Psoas muscle (tissue), 8 donors: Measurements from ENCODE around the gene SIK2. TPM values are rescaled to one million over a fixed set of nuclear protein-coding genes. Genes with fewer than 3 reads are reported as not detected.
A peak's percentile ranks its signal among the peaks of the same experiment; 100 is the strongest.

Experiments
- ATAC-seq, 4 donors: fragments of 200-7000 bp; cut with Tn5 transposase; one replicate each; pipeline ENCODE4 v1.9.1; 2020; ENCODE audit warnings: moderate library complexity in 3 of 4, mild to moderate bottlenecking in 2 of 4
- DNase-seq, 2 donors: peaks; one replicate each; pipeline ENCODE4 v3.0.0-alpha.2; 2020
- H3K27ac ChIP-seq: fragments of 200-600 bp; one replicate; pipeline ENCODE4 v1.8.0; 2022
- H3K27me3 ChIP-seq, 3 donors: fragments of 200-600 bp in 1 of 3; one replicate each; pipeline versions ENCODE4 v1.6.1 to v1.8.0; 2013 to 2022; ENCODE audit warnings: low read length in 2 of 3, mild to moderate bottlenecking in 2 of 3, moderate library complexity in 1 of 3; ENCODE audit not compliant: insufficient read depth in 3 of 3
- H3K36me3 ChIP-seq, 2 donors: fragments of 200-600 bp in 1 of 2; one replicate each; pipeline versions ENCODE4 v1.6.1 to v1.8.0; 2013 to 2022; ENCODE audit warnings: low read depth in 1 of 2, mild to moderate bottlenecking in 1 of 2, moderate library complexity in 1 of 2; ENCODE audit not compliant: insufficient read depth in 1 of 2
- H3K4me1 ChIP-seq: fragments of 200-600 bp; one replicate; pipeline ENCODE4 v1.8.0; 2022
- H3K4me3 ChIP-seq: fragments of 200-600 bp; one replicate; pipeline ENCODE4 v1.8.0; 2022; ENCODE audit warnings: mild to moderate bottlenecking
- H3K9me3 ChIP-seq: fragments of 200-600 bp; one replicate; pipeline ENCODE4 v1.8.0; 2022
- WGBS, 3 donors: extraction: QIAGEN DNeasy Blood & Tissue Kit; methylation state at CpG; one replicate each; pipeline versions ENCODE4 v1.1.6 to v1.1.7; 2013; 5-methylcytosine and 5-hydroxymethylcytosine counted together
- intact Hi-C, 2 donors: fragments of 100-400 bp; cut with DNase I; formaldehyde crosslinking; loops; one replicate each; pipeline versions ENCODE4 v1.11.0 to v1.14.2; 2022
- polyA plus RNA-seq, 3 donors: library from polyadenylated mRNA; stranded (reverse); fragments of 200-250 nt; gene quantifications; one replicate each; pipeline ENCODE4 v1.2.3, GENCODE V29; 2013
- total RNA-seq, 4 donors: library from RNA; stranded (reverse); fragmentation: NEBNext Ultra II Directional in 2 of 4; extraction: Animal tissue kit (Norgen Biotek cat#: 25700) in 2 of 4; gene quantifications; one replicate each; pipeline versions ENCODE4 v1.2.1 to v1.2.4, GENCODE V29; 2021 to 2023
- TF ChIP-seq, protein P1 (sequence below): fragments of 200-600 bp; IDR thresholded peaks from one replicate; pipeline ENCODE4 v1.8.0; 2022; ENCODE audit warnings: antibody characterized with exemption
- donor health status: healthy with polysubstance abuse.
- donor health status: DM: no; HTN: no; CAD: no; lungs with moderate emphysema.
- donor health status: Bipolar disorder and iron deficiency.
- donor health status: healthy.
- donor health status: DM: yes; HTN: yes; CAD: no.
- donor health status: DM: no; HTN: no; CAD: no.
- donor health status: DM: no; HTN: no; CAD: no.
- donor health status: DM: yes; HTN: yes; CAD: no.

SIK2 gene
- total and polyA plus RNA-seq, 7 donors, result 9.0 to 69.6 (median 30.4) TPM

DNA sequence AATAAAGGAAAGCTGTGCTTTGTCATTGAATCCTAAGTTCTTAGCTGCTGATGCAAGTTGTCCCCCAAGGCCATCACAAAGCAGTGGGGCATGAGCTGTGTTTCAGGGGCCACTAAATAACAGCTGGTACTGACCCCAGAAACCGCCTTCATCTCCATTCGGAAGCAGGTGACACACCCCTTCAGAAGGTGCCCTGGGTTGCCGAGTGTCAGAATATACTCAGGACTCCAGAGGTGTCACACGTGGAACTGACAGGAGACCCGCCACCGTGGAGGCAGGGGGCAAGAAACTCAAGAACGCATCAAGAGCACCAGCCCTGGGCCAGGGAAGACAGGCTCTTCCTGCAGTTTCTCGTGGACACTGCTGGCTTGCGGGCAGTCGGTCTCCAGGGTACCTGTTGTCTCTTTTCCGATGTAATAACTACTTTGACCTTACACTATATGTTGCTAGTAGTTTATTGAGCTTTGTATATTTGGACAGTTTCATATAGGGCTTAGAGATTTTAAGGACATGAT is 122.4 kb downstream of the SIK2 start:
- H3K27me3 ChIP-seq, result no peaks in the 10 kb centered on the region
- no peaks in the 10 kb centered on the region for H3K9me3 ChIP-seq
- H3K4me3 ChIP-seq, result no peak overlapping the region
- ATAC-seq, result peak in 1 of 4 donors; percentile 1
- peak in 1 of 2 donors; percentile 23 for DNase-seq
- intact Hi-C loops, result no loop called here
- WGBS, 3 donors, result 88 to 93% (median 90%) methylated on average over 11 of the region's 11 CpGs
- H3K27ac ChIP-seq, result no peak overlapping the region
- H3K36me3 ChIP-seq, result peaks cover 5 to 83% of the 10 kb centered on the region in 2 donors
- H3K4me1 ChIP-seq, result peaks cover 14% of the 10 kb centered on the region
- TF ChIP-seq, protein P1, sequence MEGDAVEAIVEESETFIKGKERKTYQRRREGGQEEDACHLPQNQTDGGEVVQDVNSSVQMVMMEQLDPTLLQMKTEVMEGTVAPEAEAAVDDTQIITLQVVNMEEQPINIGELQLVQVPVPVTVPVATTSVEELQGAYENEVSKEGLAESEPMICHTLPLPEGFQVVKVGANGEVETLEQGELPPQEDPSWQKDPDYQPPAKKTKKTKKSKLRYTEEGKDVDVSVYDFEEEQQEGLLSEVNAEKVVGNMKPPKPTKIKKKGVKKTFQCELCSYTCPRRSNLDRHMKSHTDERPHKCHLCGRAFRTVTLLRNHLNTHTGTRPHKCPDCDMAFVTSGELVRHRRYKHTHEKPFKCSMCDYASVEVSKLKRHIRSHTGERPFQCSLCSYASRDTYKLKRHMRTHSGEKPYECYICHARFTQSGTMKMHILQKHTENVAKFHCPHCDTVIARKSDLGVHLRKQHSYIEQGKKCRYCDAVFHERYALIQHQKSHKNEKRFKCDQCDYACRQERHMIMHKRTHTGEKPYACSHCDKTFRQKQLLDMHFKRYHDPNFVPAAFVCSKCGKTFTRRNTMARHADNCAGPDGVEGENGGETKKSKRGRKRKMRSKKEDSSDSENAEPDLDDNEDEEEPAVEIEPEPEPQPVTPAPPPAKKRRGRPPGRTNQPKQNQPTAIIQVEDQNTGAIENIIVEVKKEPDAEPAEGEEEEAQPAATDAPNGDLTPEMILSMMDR, result no peak

DNA sequence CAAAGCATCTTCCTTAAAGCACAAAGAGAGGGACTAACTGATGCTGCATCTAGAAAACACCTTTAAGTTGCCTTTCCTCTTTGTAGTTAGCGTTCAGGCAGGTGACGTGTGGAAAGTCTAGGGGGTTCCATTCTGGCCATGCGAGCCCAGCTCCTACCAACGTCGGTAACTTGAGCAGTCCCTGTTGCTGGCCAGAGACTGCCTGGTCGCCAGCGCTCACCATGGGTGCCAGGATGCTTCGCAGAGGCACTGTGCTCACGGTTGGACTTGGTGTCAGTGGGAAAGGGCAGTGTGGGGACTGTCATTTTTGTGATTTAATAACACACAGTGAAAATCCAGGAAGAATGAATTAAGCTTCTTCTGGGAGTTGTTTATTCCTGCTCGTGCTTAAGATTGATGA is 123.4 kb downstream of the SIK2 start:
- intact Hi-C loops, result no loop called here
- H3K4me3 ChIP-seq, result no peak overlapping the region
- ATAC-seq (peak; percentile 74 to 90 (median 83)), DNase-seq (peak; percentile 47 to 82)
- WGBS, 3 donors, result 26 to 57% (median 39%) methylated on average over 10 of the region's 10 CpGs
- H3K27ac ChIP-seq, result peak overlapping the region; percentile 65
- H3K9me3 ChIP-seq, result no peaks in the 10 kb centered on the region
- peaks cover 23% of the 10 kb centered on the region for H3K4me1 ChIP-seq
- TF ChIP-seq, protein P1, result no peak
- H3K36me3 ChIP-seq, result peaks cover 5 to 73% of the 10 kb centered on the region in 2 donors
- no peaks in the 10 kb centered on the region for H3K27me3 ChIP-seq

DNA sequence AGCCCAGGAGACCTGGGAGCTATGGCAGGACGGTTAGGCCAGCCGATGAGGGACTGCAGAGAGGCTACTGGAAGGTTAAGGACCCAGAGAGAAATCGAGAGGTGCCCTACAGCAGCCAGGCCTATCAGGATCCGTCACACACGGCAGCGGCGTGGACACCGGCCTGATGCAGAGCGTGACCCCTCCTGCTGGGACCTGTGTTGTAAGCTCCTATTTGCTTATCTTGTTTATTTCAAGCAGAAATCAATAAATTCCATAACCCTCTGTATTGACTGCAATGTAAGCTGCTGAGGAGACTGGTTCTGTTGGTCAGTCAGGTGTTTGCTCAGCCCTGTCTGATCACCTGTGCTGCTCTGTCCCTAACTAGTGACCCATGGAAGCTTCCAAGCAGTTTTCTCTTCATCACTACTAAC is 124.1 kb downstream of the SIK2 start:
- intact Hi-C loops, result no loop called here
- no peak for ATAC-seq
- H3K27ac ChIP-seq, result peak overlapping the region; percentile 65
- peaks cover 30% of the 10 kb centered on the region for H3K4me1 ChIP-seq
- no peaks in the 10 kb centered on the region for H3K9me3 ChIP-seq
- WGBS, 3 donors, result 82 to 95% (median 87%) methylated on average over 9 of the region's 9 CpGs
- no peak overlapping the region for H3K4me3 ChIP-seq
- TF ChIP-seq, protein P1, result no peak
- no peaks in the 10 kb centered on the region for H3K27me3 ChIP-seq
- DNase-seq, result peak in 1 of 2 donors; percentile 38
- H3K36me3 ChIP-seq, result peaks cover 5 to 66% of the 10 kb centered on the region in 2 donors

DNA sequence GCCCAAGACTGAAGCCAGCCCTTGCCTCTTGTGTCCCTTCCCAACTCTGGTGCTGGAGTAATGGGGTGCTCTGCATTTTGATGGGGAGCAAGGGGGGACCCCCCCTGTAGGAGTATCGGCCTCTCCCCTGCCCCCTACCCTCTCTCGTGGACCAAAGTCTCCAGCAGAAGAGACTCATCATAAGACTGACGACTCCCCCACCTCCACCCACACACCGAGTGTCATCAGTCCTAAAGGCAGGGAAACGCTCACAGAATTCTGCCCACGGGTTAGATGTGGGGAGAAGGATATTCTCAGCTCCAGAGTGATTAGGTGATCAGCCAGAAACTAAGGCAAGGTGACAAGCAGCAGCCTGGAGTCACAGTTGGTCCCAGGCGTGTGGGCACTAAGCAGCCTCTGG is 125.2 kb downstream of the SIK2 start:
- peaks cover 5 to 55% of the 10 kb centered on the region in 2 donors for H3K36me3 ChIP-seq

More for the DNA sequence above, 125.2 kb downstream of the SIK2 start:
- Histone ChIP-seq H3K27me3 (no peaks in the 10 kb centered on the region), H3K9me3 (no peaks in the 10 kb centered on the region), H3K4me1 (peaks cover 41% of the 10 kb centered on the region), H3K4me3 (no peak overlapping the region), H3K27ac (peak overlapping the region; percentile 2)
- no peak for ATAC-seq
- DNase-seq, result peak in 1 of 2 donors; percentile 36
- 82 to 87% (median 83%) methylated on average over 7 of the region's 7 CpGs for WGBS, 3 donors
- intact Hi-C loops, result no loop called here
- TF ChIP-seq, protein P1, result no peak
